Measurements from ENCODE around the gene IL22RA1. TPM values are rescaled to one million over a fixed set of nuclear protein-coding genes. Genes with fewer than 3 reads are reported as not detected.
A peak's percentile ranks its signal among the peaks of the same experiment; 100 is the strongest.

IL22RA1 gene
- total and polyA plus RNA-seq, 2 donors from 2014 or later: 1.4 TPM

GRCh38 chr1:24169286-24169685, 26.3 kb upstream of the IL22RA1 start:
- intact Hi-C loops (cut with DNase I): no loop called here
- Histone ChIP-seq H3K4me3 (ENCODE audit: low read length in 3 of 3) (no peak overlapping the region), H3K27ac (ENCODE audit: low read depth in 2 of 2, low read length in 2 of 2) (no peak overlapping the region), H3K36me3 (ENCODE audit: control insufficient read depth in 2 of 3, insufficient read depth in 3 of 3, low read length in 3 of 3) (no peaks in the 10 kb centered on the region), H3K9me3 (ENCODE audit: control insufficient read depth in 2 of 3, insufficient read depth in 1 of 3, low read length in 3 of 3) (no peaks in the 10 kb centered on the region), H3K27me3 (ENCODE audit: control insufficient read depth, insufficient read depth, low read length) (no peaks in the 10 kb centered on the region), H3K9ac (ENCODE audit: low read length in 3 of 3) (no peak overlapping the region), H3K4me1 (ENCODE audit: control insufficient read depth in 2 of 3, insufficient read depth in 2 of 3, low read depth in 1 of 3, low read length in 3 of 3) (peaks cover 0 to 1% (median 0%) of the 10 kb centered on the region in 3 donors)
- TF ChIP-seq CTCF (IDR thresholded peaks at IDR 0.05; ENCODE audit: borderline replicate concordance, extremely low read depth, insufficient read depth): no peak
- DNase-seq: peak in 1 of 5 donors; percentile 50
- FAIRE-seq: no peak

GRCh38 chr1:24168245-24168644, 25.3 kb upstream of the IL22RA1 start:
- Histone ChIP-seq H3K9ac (ENCODE audit: low read length in 3 of 3) (no peak overlapping the region), H3K4me3 (ENCODE audit: low read length in 3 of 3) (no peak overlapping the region), H3K27ac (ENCODE audit: low read depth in 2 of 2, low read length in 2 of 2) (no peak overlapping the region), H3K4me1 (ENCODE audit: control insufficient read depth in 2 of 3, insufficient read depth in 2 of 3, low read depth in 1 of 3, low read length in 3 of 3) (peaks cover 0 to 4% (median 0%) of the 10 kb centered on the region in 3 donors), H3K9me3 (ENCODE audit: control insufficient read depth in 2 of 3, insufficient read depth in 1 of 3, low read length in 3 of 3) (no peaks in the 10 kb centered on the region), H3K36me3 (ENCODE audit: control insufficient read depth in 2 of 3, insufficient read depth in 3 of 3, low read length in 3 of 3) (no peaks in the 10 kb centered on the region), H3K27me3 (ENCODE audit: control insufficient read depth, insufficient read depth, low read length) (no peaks in the 10 kb centered on the region)
- FAIRE-seq: no peak
- peak in 3 of 5 donors; percentile 21 to 58 (median 56) for DNase-seq
- no peak for TF ChIP-seq CTCF (IDR thresholded peaks at IDR 0.05; ENCODE audit: borderline replicate concordance, extremely low read depth, insufficient read depth)
- intact Hi-C loops (cut with DNase I): no loop called here

- H3K4me3 ChIP-seq (ENCODE audit: low read length in 3 of 3): no peak overlapping the region
- no peaks in the 10 kb centered on the region for H3K9me3 ChIP-seq (ENCODE audit: control insufficient read depth in 2 of 3, insufficient read depth in 1 of 3, low read length in 3 of 3)
- peaks cover 0 to 4% (median 0%) of the 10 kb centered on the region in 3 donors for H3K4me1 ChIP-seq (ENCODE audit: control insufficient read depth in 2 of 3, insufficient read depth in 2 of 3, low read depth in 1 of 3, low read length in 3 of 3)
- no peak for TF ChIP-seq CTCF (IDR thresholded peaks at IDR 0.05; ENCODE audit: borderline replicate concordance, extremely low read depth, insufficient read depth)
- DNase-seq (peak in 1 of 5 donors; percentile 20), FAIRE-seq (no peak)
- H3K36me3 ChIP-seq (ENCODE audit: control insufficient read depth in 2 of 3, insufficient read depth in 3 of 3, low read length in 3 of 3): no peaks in the 10 kb centered on the region
- H3K27me3 ChIP-seq (ENCODE audit: control insufficient read depth, insufficient read depth, low read length): no peaks in the 10 kb centered on the region
- intact Hi-C loops (cut with DNase I): no loop called here
- no peak overlapping the region for H3K9ac ChIP-seq (ENCODE audit: low read length in 3 of 3)
- no peak overlapping the region for H3K27ac ChIP-seq (ENCODE audit: low read depth in 2 of 2, low read length in 2 of 2)
These were observed 24.1 kb upstream of the IL22RA1 start for GRCh38 chr1:24167008-24167407.

GRCh38 chr1:24165500-24165899, 22.6 kb upstream of the IL22RA1 start:
- Histone ChIP-seq H3K9me3 (ENCODE audit: control insufficient read depth in 2 of 3, insufficient read depth in 1 of 3, low read length in 3 of 3) (no peaks in the 10 kb centered on the region), H3K4me3 (ENCODE audit: low read length in 3 of 3) (no peak overlapping the region), H3K4me1 (ENCODE audit: control insufficient read depth in 2 of 3, insufficient read depth in 2 of 3, low read depth in 1 of 3, low read length in 3 of 3) (peaks cover 0 to 4% (median 0%) of the 10 kb centered on the region in 3 donors), H3K27me3 (ENCODE audit: control insufficient read depth, insufficient read depth, low read length) (no peaks in the 10 kb centered on the region), H3K9ac (ENCODE audit: low read length in 3 of 3) (no peak overlapping the region), H3K27ac (ENCODE audit: low read depth in 2 of 2, low read length in 2 of 2) (no peak overlapping the region), H3K36me3 (ENCODE audit: control insufficient read depth in 2 of 3, insufficient read depth in 3 of 3, low read length in 3 of 3) (no peaks in the 10 kb centered on the region)
- intact Hi-C loops (cut with DNase I): no loop called here
- TF ChIP-seq CTCF (IDR thresholded peaks at IDR 0.05; ENCODE audit: borderline replicate concordance, extremely low read depth, insufficient read depth): no peak
- no peak for DNase-seq
- no peak for FAIRE-seq
